ENCODE data around the gene RDH16.

DNA sequence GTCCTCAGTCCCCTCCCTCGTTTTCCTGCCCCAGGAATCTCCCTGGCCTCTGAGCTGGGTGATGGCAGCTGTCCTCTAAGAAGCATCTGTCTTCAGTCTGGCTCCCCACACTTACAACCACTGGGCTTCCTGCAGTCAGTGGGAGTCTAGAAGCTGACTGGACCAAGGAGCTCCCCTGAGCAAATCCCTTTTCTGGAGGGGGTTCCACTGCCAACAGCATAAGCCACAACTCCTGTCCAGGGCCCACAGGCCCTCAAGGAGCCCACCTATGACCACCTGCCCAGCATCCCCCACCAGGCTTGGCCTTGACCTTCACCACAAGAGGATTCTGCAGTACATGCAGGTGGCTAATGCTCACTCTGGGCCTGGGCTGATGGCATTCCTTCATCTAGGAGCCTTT, 4.1 kb downstream of the RDH16 start:
- no peak for TF ChIP-seq POLR2AphosphoS5 (IDR thresholded peaks at IDR 0.05; ENCODE audit: insufficient read depth, low read depth, low read length)
- no peak for TF ChIP-seq EZH2 (IDR thresholded peaks at IDR 0.05; ENCODE audit: borderline replicate concordance, low read depth, low read length, severe bottlenecking)
- TF ChIP-seq CTCF (IDR thresholded peaks at IDR 0.05; ENCODE audit: extremely low read depth in 1 of 2, insufficient read depth in 1 of 2, low read depth in 1 of 2, low read length in 2 of 2), result no peak
